SK-N-SH treated with all-trans-retinoic acid at 6 μM for 48 hours (cell line): ENCODE measurements around the gene CBFA2T3.

Source experiments
- ESRRG ChIP-seq: fragments of 250-450 bp; sonication (Bioruptor Pico); IDR thresholded peaks from 2 replicates; pipeline ENCODE4 v1.6.1; 2021; ENCODE audit warnings: mild to moderate bottlenecking
- OSR1 ChIP-seq: fragments of 250-450 bp; sonication (Bioruptor Pico); IDR thresholded peaks from 2 replicates; pipeline ENCODE4 v1.8.0; 2022; ENCODE audit warnings: moderate library complexity, mild to moderate bottlenecking, inconsistent platforms
- TCF4 ChIP-seq: fragments of 250-450 bp; sonication (Bioruptor Pico); IDR thresholded peaks from 2 replicates; pipeline ENCODE4 v1.8.0; 2021; ENCODE audit warnings: mild to moderate bottlenecking, moderate library complexity, borderline replicate concordance
- TSHZ2 ChIP-seq: fragments of 250-450 bp; sonication (Bioruptor Pico); IDR thresholded peaks from 2 replicates; pipeline ENCODE4 v1.5.0; 2020; ENCODE audit warnings: mild to moderate bottlenecking, moderate library complexity
- ZFP3 ChIP-seq: fragments of 250-450 bp; sonication (Bioruptor Pico); IDR thresholded peaks from 2 replicates; pipeline ENCODE4 v1.5.0; 2020; ENCODE audit warnings: mild to moderate bottlenecking, moderate library complexity
- ZFP30 ChIP-seq: fragments of 450-650 bp; formaldehyde crosslinking; IDR thresholded peaks from 2 replicates; pipeline ENCODE4 v1.5.0; 2022; ENCODE audit warnings: mild to moderate bottlenecking, moderate library complexity
- TF ChIP-seq, protein P1 (sequence below): fragments of 250-450 bp; sonication (Bioruptor Pico); IDR thresholded peaks from 2 replicates; pipeline ENCODE4 v1.8.0; 2020; ENCODE audit warnings: mild to moderate bottlenecking, moderate library complexity, borderline replicate concordance

DNA sequence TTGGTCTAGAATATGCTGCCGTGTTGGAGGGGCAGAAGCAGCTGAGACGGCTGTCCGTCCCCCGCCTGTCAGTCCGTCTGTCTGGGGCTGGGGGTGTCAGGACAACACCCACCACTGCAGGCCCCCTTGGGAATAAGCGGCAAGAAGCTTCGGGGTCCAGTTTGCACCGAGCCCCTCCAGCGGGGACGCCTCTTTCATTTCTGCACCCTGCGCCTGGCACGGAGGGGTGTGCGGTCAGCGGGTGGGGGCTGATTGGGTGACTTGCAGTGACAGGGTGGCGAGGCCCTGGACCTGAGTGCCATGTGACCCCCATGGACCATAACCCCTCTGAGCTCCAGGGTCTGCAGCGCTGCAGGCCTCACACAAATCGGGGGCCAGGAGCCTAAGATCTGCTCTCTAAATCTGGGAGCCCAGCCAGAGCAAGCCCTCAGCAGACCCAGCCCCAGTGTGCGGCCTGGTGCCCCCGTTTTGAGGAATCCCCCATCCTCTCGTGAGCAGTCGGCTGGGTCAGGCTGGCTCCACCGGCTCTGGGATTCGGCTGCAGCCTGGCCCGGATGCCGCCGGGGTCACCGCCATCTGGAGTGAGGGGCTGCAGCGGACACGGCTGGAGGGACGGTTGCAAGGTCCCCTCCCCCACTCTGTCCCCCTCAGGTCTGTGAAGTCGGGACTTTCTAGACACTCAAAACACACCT lies 8.3 kb downstream of the CBFA2T3 start:
- TF ChIP-seq TSHZ2 (CRISPR knock-in tag), result no peak
- TF ChIP-seq, protein P1, sequence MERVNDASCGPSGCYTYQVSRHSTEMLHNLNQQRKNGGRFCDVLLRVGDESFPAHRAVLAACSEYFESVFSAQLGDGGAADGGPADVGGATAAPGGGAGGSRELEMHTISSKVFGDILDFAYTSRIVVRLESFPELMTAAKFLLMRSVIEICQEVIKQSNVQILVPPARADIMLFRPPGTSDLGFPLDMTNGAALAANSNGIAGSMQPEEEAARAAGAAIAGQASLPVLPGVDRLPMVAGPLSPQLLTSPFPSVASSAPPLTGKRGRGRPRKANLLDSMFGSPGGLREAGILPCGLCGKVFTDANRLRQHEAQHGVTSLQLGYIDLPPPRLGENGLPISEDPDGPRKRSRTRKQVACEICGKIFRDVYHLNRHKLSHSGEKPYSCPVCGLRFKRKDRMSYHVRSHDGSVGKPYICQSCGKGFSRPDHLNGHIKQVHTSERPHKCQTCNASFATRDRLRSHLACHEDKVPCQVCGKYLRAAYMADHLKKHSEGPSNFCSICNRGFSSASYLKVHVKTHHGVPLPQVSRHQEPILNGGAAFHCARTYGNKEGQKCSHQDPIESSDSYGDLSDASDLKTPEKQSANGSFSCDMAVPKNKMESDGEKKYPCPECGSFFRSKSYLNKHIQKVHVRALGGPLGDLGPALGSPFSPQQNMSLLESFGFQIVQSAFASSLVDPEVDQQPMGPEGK (CRISPR knock-in tag), result no peak
- TF ChIP-seq ZFP3, result no peak
- TF ChIP-seq OSR1, result no peak
- TF ChIP-seq ZFP30 (CRISPR knock-in tag), result no peak
- TF ChIP-seq TCF4 (CRISPR knock-in tag), result no peak
- no peak for TF ChIP-seq ESRRG (CRISPR knock-in tag)
